HepG2 (cell line): Measurements from ENCODE around the gene TRAK1. TPM values are rescaled to one million over a fixed set of nuclear protein-coding genes. Genes with fewer than 3 reads are reported as not detected.

Experiments
- AHDC1 ChIP-seq: sonication (generic); formaldehyde crosslinking; IDR thresholded peaks from 2 replicates; pipeline ENCODE4 v1.5.1; 2020; ENCODE audit warnings: mild to moderate bottlenecking, missing genetic modification reagents, borderline replicate concordance
- ARID5B ChIP-seq: IDR thresholded peaks from 2 replicates; pipeline ENCODE4 v1.4.0; 2020; ENCODE audit warnings: mild to moderate bottlenecking, missing genetic modification reagents
- DPF2 ChIP-seq: sonication (generic); formaldehyde crosslinking; IDR thresholded peaks from 2 replicates; pipeline ENCODE4 v1.4.0; 2020; ENCODE audit warnings: mild to moderate bottlenecking, low read depth, missing genetic modification reagents, borderline replicate concordance
- ETV5 ChIP-seq: IDR thresholded peaks from 2 replicates; pipeline ENCODE4 v1.6.1; 2018; ENCODE audit warnings: missing biosample characterization, missing genetic modification reagents, inconsistent platforms, borderline replicate concordance
- FOSL2 ChIP-seq: sonication (generic); formaldehyde crosslinking; IDR thresholded peaks from 2 replicates; pipeline ENCODE4 v1.4.0; 2020; ENCODE audit warnings: missing genetic modification reagents
- MED1 ChIP-seq: sonication (generic); formaldehyde crosslinking; IDR thresholded peaks from 2 replicates; pipeline ENCODE4 v1.4.0; 2020; ENCODE audit warnings: missing genetic modification reagents
- SKI ChIP-seq: fragments of 450-650 bp; IDR thresholded peaks from one replicate; pipeline ENCODE4 v1.6.1; 2018; ENCODE audit warnings: mild to moderate bottlenecking; ENCODE audit not compliant: partially characterized antibody
- ZBTB7A ChIP-seq: sonication (generic); formaldehyde crosslinking; IDR thresholded peaks from 2 replicates; pipeline ENCODE4 v1.8.0; 2022; ENCODE audit warnings: mild to moderate bottlenecking, missing genetic modification reagents
- ZFP36L1 ChIP-seq: sonication (generic); formaldehyde crosslinking; IDR thresholded peaks from 2 replicates; pipeline ENCODE4 v1.8.0; 2022; ENCODE audit warnings: mild to moderate bottlenecking, missing genetic modification reagents, moderate library complexity
- ZKSCAN1 ChIP-seq: fragments of 150-350 bp; IDR thresholded peaks from 2 replicates; pipeline ENCODE4 v1.6.1; 2014; ENCODE audit warnings: low read length
- ZMAT3 ChIP-seq: sonication (generic); formaldehyde crosslinking; conservative IDR thresholded peaks from 2 replicates; pipeline ENCODE4 v1.7.0; 2021; ENCODE audit warnings: missing genetic modification reagents
- ZNF207 ChIP-seq: fragments of 450-650 bp; IDR thresholded peaks from 2 replicates; pipeline ENCODE4 v1.6.1; 2016; ENCODE audit warnings: antibody characterized with exemption, borderline replicate concordance
- ZNF777 ChIP-seq: sonication (generic); formaldehyde crosslinking; IDR thresholded peaks from 2 replicates; pipeline ENCODE4 v1.4.0; 2020; ENCODE audit warnings: missing genetic modification reagents
- ZNF841 ChIP-seq: sonication (generic); formaldehyde crosslinking; IDR thresholded peaks from 2 replicates; pipeline ENCODE4 v1.8.1; 2023; ENCODE audit warnings: missing genetic modification reagents, borderline replicate concordance
- polyA plus RNA-seq, 8 experiments: library from polyadenylated mRNA; depleted of rRNA in 3 of 8; stranded (reverse) in 7 of 8; unstranded in 1 of 8; fragments of >200 nt; fragmentation: Illumina TruSeq in 4 of 8; extraction: Trizol in 4 of 8; gene quantifications; 2 replicates each; pipeline versions ENCODE4 v1.2.1 to v1.2.3, GENCODE V29; 2011 to 2016; ENCODE audit warnings: low read depth in 4 of 8, missing spikeins in 1 of 8, mixed read lengths in 1 of 8; ENCODE audit not compliant: insufficient read depth in 1 of 8
- total RNA-seq, 5 experiments: library from RNA; depleted of rRNA; stranded (reverse); fragments of >200 nt; fragmentation: Illumina TruSeq; extraction: Trizol; gene quantifications; 2 replicates each; pipeline ENCODE4 v1.2.3, GENCODE V29; 2016; ENCODE audit warnings: low read depth in 1 of 5
- TF ChIP-seq, protein P1 (sequence below): sonication (generic); formaldehyde crosslinking; IDR thresholded peaks from 2 replicates; pipeline ENCODE4 v1.5.0; 2020; ENCODE audit warnings: mild to moderate bottlenecking, missing genetic modification reagents, borderline replicate concordance

Gene TRAK1
- total and polyA plus RNA-seq, 2 of the 13 experiments (the other 11 are each of a cell fraction or from before 2014, with no cell fraction given) = 20.5 to 46.6 TPM

DNA sequence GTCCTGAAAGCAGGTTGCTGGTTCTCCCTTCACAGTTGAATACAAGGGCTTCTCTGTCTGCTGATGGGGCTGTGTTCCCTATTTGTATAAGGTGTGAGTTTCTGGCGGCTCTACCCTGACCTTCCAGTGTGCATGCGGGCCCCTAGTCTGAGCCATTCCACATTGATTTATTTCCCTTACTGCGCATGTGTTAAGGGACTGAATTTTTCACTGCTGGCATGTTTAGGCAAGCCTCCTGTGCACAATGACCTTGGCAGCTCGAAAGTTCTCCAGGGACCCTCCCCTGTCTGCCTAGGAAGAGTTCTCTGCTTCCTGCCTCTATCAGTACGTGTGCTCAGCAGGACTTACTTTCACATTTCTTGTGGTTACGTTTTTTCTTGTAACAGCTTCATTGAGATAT is 11.4 kb downstream of the TRAK1 start (continued):
- TF ChIP-seq AHDC1 (CRISPR knock-in tag) (peak; percentile 59; the same call in 1 of the 2 replicates), ZNF777 (CRISPR knock-in tag) (no peak), FOSL2 (no peak), ZMAT3 (CRISPR knock-in tag) (no peak), MED1 (CRISPR knock-in tag) (peak; percentile 65), ZNF841 (no peak), ETV5 (0 out of 2 replicates have a peak, but pooled peaks have one; percentile 16), DPF2 (0 out of 2 replicates have a peak, but pooled peaks have one; percentile 10), ARID5B (CRISPR knock-in tag) (peak; percentile 74), ZKSCAN1 (no peak), ZBTB7A (CRISPR knock-in tag) (no peak), SKI (peak; percentile 22), ZFP36L1 (CRISPR knock-in tag) (no peak), ZNF207 (no peak)
- TF ChIP-seq, protein P1, sequence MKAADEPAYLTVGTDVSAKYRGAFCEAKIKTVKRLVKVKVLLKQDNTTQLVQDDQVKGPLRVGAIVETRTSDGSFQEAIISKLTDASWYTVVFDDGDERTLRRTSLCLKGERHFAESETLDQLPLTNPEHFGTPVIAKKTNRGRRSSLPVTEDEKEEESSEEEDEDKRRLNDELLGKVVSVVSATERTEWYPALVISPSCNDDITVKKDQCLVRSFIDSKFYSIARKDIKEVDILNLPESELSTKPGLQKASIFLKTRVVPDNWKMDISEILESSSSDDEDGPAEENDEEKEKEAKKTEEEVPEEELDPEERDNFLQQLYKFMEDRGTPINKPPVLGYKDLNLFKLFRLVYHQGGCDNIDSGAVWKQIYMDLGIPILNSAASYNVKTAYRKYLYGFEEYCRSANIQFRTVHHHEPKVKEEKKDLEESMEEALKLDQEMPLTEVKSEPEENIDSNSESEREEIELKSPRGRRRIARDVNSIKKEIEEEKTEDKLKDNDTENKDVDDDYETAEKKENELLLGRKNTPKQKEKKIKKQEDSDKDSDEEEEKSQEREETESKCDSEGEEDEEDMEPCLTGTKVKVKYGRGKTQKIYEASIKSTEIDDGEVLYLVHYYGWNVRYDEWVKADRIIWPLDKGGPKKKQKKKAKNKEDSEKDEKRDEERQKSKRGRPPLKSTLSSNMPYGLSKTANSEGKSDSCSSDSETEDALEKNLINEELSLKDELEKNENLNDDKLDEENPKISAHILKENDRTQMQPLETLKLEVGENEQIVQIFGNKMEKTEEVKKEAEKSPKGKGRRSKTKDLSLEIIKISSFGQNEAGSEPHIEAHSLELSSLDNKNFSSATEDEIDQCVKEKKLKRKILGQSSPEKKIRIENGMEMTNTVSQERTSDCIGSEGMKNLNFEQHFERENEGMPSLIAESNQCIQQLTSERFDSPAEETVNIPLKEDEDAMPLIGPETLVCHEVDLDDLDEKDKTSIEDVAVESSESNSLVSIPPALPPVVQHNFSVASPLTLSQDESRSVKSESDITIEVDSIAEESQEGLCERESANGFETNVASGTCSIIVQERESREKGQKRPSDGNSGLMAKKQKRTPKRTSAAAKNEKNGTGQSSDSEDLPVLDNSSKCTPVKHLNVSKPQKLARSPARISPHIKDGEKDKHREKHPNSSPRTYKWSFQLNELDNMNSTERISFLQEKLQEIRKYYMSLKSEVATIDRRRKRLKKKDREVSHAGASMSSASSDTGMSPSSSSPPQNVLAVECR (CRISPR knock-in tag) = peak; percentile 20; the same call in 1 of the 2 replicates
